Spleen (tissue), 11 donors: ENCODE data around the gene CYP4F22. TPM values are rescaled to one million over a fixed set of nuclear protein-coding genes. Genes with fewer than 3 reads are reported as not detected.

ENCODE experiments used
- DNase-seq: peaks from one replicate; pipeline ENCODE4 v3.0.0-alpha.2; 2020
- H3K27ac ChIP-seq, 8 donors: fragments of 200-600 bp; sonication (generic) in 7 of 8; 1 replicate in 4 of 8; 2 replicates in 4 of 8; pipeline versions ENCODE4 v1.5.0 to v1.8.0; 2016 to 2021; ENCODE audit warnings: inconsistent platforms in 4 of 8, mild to moderate bottlenecking in 4 of 8, moderate library complexity in 1 of 8
- H3K27me3 ChIP-seq, 7 donors: fragments of 200-600 bp; sonication (generic) in 6 of 7; replicated peaks in 1 of 7; 1 replicate in 4 of 7; 2 replicates in 3 of 7; pipeline versions ENCODE4 v1.5.0 to v1.8.0; 2016 to 2021; ENCODE audit warnings: inconsistent platforms in 3 of 7, mild to moderate bottlenecking in 1 of 7
- H3K36me3 ChIP-seq, 6 donors: fragments of 200-600 bp; sonication (generic) in 5 of 6; 1 replicate in 4 of 6; 2 replicates in 2 of 6; pipeline versions ENCODE4 v1.5.0 to v1.8.0; 2016 to 2021; ENCODE audit warnings: inconsistent platforms in 2 of 6
- H3K4me1 ChIP-seq, 6 donors: fragments of 200-600 bp; sonication (generic) in 5 of 6; 1 replicate in 3 of 6; 2 replicates in 3 of 6; pipeline versions ENCODE4 v1.5.0 to v1.8.0; 2016 to 2021; ENCODE audit warnings: inconsistent platforms in 3 of 6
- H3K4me3 ChIP-seq, 8 donors: fragments of 200-600 bp; sonication (generic) in 7 of 8; 1 replicate in 4 of 8; 2 replicates in 4 of 8; pipeline versions ENCODE4 v1.5.0 to v1.8.0; 2016 to 2021; ENCODE audit warnings: inconsistent platforms in 4 of 8, mild to moderate bottlenecking in 4 of 8, moderate library complexity in 2 of 8
- H3K9me3 ChIP-seq, 8 donors: fragments of 200-600 bp; sonication (generic) in 7 of 8; 1 replicate in 4 of 8; 2 replicates in 4 of 8; pipeline versions ENCODE4 v1.5.0 to v1.8.0; 2016 to 2021; ENCODE audit warnings: inconsistent platforms in 4 of 8
- CTCF ChIP-seq, 11 experiments: fragments of 200-600 bp in 7 of 11; fragments of 450-650 bp in 4 of 11; sonication (generic) in 4 of 11; IDR thresholded peaks in 8 of 11; conservative IDR thresholded peaks in 3 of 11; 1 replicate in 7 of 11; 2 replicates in 4 of 11; pipeline versions ENCODE4 v1.4.0 to v1.8.0; 2016 to 2021; ENCODE audit warnings: antibody characterized with exemption in 11 of 11, inconsistent platforms in 4 of 11, mild to moderate bottlenecking in 1 of 11
- POLR2A ChIP-seq, 3 donors: fragments of 450-650 bp; IDR thresholded peaks; one replicate each; pipeline ENCODE4 v1.5.1; 2017; ENCODE audit warnings: antibody characterized with exemption in 3 of 3, mild to moderate bottlenecking in 1 of 3
- POLR2AphosphoS5 ChIP-seq, 3 donors: sonication (generic); formaldehyde crosslinking; IDR thresholded peaks; one replicate each; pipeline ENCODE4 v1.5.1; 2017; ENCODE audit warnings: antibody characterized with exemption in 3 of 3
- WGBS, 5 donors: extraction: QIAGEN DNeasy Blood & Tissue Kit in 3 of 5; methylation state at CpG; one replicate each; pipeline versions ENCODE4 v1.1.5 to v1.1.7; 2013 to 2018; 5-methylcytosine and 5-hydroxymethylcytosine counted together
- intact Hi-C: fragments of 100-400 bp; cut with DNase I; formaldehyde crosslinking; loops from one replicate; pipeline ENCODE4 v1.15.0; 2023; ENCODE audit warnings: low total_unique reads
- polyA plus RNA-seq, 3 donors: library from polyadenylated mRNA; stranded (reverse); fragments of 200-250 nt; gene quantifications; one replicate each; pipeline ENCODE4 v1.2.1, GENCODE V29; 2013
- total RNA-seq, 7 donors: library from RNA; depleted of rRNA in 3 of 7; stranded (reverse); fragments of >200 nt in 3 of 7; fragmentation: NEBNext Ultra II Directional in 4 of 7; extraction: Animal tissue kit (Norgen Biotek cat#: 25700) in 4 of 7; gene quantifications; one replicate each; pipeline versions ENCODE4 v1.1.0 to v1.2.1, GENCODE V29; 2016 to 2021
- donor health status: healthy with polysubstance abuse.
- donor health status: DM: no; HTN: no; CAD: no; lungs with moderate emphysema.
- donor health status: DM: no; HTN: no; CAD: no.
- donor health status: Bipolar disorder and iron deficiency.
- donor health status: healthy.
- donor health status: DM: no; HTN: no; CAD: no.
- donor health status: DM: yes; HTN: yes; CAD: no.

Gene CYP4F22
- total and polyA plus RNA-seq, 10 donors = 0.10 to 1.2 (median 0.29) TPM; not detected in 2

GRCh38 chr19:15534957-15535864 lies 26.9 kb downstream of the CYP4F22 start:
- Histone ChIP-seq H3K27me3 (peaks cover 0 to 46% (median 0%) of the 10 kb centered on the region in 7 donors), H3K27ac (no peak overlapping the region), H3K4me1 (peaks cover 0 to 18% (median 5%) of the 10 kb centered on the region in 6 donors), H3K9me3 (peaks cover 0 to 17% (median 8%) of the 10 kb centered on the region in 8 donors), H3K36me3 (no peaks in the 10 kb centered on the region), H3K4me3 (no peak overlapping the region)
- intact Hi-C loops = no loop called here
- TF ChIP-seq POLR2AphosphoS5 (IDR thresholded peaks at IDR 0.05) (no peak), CTCF (IDR thresholded peaks at IDR 0.05 in 8 of 11, conservative IDR thresholded peaks at IDR 0.05 in 3 of 11) (no peak), POLR2A (IDR thresholded peaks at IDR 0.05) (no peak)
- DNase-seq = no peak
- WGBS, 5 donors = 68 to 77% (median 69%) methylated on average over 6 of the region's 6 CpGs

DNA sequence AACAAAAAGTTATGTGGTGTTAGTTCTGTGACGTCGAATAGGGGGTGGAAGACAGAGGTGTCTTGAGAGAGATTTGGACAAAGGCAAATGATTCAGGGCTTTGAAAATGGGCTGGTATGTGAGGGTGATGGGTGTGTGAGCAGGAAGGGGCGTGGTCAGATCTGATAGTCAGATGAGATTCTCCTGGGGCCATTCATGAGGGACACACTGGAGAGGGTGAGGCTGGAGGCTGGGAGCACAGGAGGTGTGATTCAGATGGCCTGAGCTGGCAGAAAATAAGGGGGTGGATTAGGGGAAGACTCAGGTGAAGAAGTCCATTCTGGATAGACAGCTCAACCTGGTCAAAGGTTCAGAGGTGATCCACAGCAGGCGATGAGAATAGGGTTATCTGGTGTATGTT lies 28.0 kb downstream of the CYP4F22 start:
- intact Hi-C loops = no loop called here
- H3K27ac ChIP-seq = no peak overlapping the region

DNA sequence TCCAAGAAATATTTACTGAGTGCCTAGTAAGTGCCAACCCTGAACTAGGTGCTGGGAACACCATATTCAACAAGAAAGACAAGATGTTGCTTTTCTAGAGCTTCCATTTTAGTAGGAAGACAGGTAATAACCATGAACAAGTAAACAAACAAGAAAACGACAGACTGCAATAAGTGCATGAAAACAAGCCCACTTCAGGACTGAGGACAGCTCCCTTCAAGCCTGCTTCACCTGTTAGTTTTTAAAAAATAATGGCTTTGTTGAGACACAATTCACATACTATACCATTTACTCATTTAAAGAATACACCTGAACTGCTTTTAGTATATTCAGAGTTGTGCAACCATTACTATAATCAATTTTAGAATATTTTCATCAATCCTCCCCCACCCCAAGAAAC lies 30.4 kb downstream of the CYP4F22 start:
- DNase-seq = no peak
- TF ChIP-seq POLR2AphosphoS5 (IDR thresholded peaks at IDR 0.05) (no peak), POLR2A (IDR thresholded peaks at IDR 0.05) (no peak), CTCF (IDR thresholded peaks at IDR 0.05 in 8 of 11, conservative IDR thresholded peaks at IDR 0.05 in 3 of 11) (no peak)

More for the DNA sequence above, 28.0 kb downstream of the CYP4F22 start:
- Histone ChIP-seq H3K9me3 (peaks cover 0 to 9% (median 3%) of the 10 kb centered on the region in 8 donors), H3K4me3 (no peak overlapping the region), H3K4me1 (peaks cover 0 to 18% (median 5%) of the 10 kb centered on the region in 6 donors), H3K36me3 (no peaks in the 10 kb centered on the region), H3K27me3 (peaks cover 0 to 43% (median 0%) of the 10 kb centered on the region in 7 donors)
- WGBS, 5 donors = 60 to 76% (median 64%) methylated on average over 4 of the region's 4 CpGs
- no peak for TF ChIP-seq CTCF (IDR thresholded peaks at IDR 0.05 in 8 of 11, conservative IDR thresholded peaks at IDR 0.05 in 3 of 11)
- DNase-seq = no peak

GRCh38 chr19:15539638-15540037 lies 31.3 kb downstream of the CYP4F22 start:
- Histone ChIP-seq H3K4me1 (no peaks in the 10 kb centered on the region), H3K27me3 (peaks cover 0 to 37% (median 0%) of the 10 kb centered on the region in 7 donors), H3K9me3 (peaks cover 0 to 9% (median 3%) of the 10 kb centered on the region in 8 donors), H3K27ac (no peak overlapping the region), H3K36me3 (no peaks in the 10 kb centered on the region), H3K4me3 (no peak overlapping the region)
- DNase-seq = no peak
- TF ChIP-seq CTCF (IDR thresholded peaks at IDR 0.05 in 8 of 11, conservative IDR thresholded peaks at IDR 0.05 in 3 of 11) = no peak
- intact Hi-C loops = no loop called here

More for the DNA sequence above, 30.4 kb downstream of the CYP4F22 start:
- Histone ChIP-seq H3K4me1 (no peaks in the 10 kb centered on the region), H3K27me3 (peaks cover 0 to 40% (median 0%) of the 10 kb centered on the region in 7 donors), H3K36me3 (no peaks in the 10 kb centered on the region), H3K4me3 (no peak overlapping the region), H3K9me3 (peaks cover 0 to 9% (median 3%) of the 10 kb centered on the region in 8 donors), H3K27ac (no peak overlapping the region)
- intact Hi-C loops = no loop called here
- whole genome bisulfite sequencing, 5 donors = 62 to 76% (median 64%) methylated on average over 1 of the region's 1 CpG
